GM19099 (cell line): ENCODE results near the gene GTPBP6.

Experiments used
- POLR2A ChIP-seq: IDR thresholded peaks from 3 replicates; pipeline ENCODE4 v1.6.1; 2011; ENCODE audit warnings: low read depth; ENCODE audit not compliant: insufficient read length; ENCODE audit errors: extremely low read depth

Gene GTPBP6

DNA sequence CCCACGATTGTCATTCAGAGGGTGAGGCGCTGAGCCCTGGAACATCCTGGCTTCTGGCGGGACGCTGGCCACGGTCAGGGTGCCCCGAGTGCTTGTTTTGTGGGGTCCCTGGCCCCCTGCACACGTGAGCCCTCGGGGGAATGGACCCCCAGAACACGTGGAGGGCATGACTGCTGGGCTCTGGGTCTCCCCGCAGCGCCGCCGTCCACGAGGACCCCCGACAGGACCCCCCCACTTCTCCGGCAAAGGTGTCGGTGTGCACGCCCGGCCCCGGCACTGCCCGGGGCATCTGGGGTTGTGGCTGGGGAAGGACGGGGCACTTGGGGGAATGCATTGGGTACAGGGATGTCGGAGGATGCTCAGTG lies 13.9 kb upstream of the GTPBP6 start:
- TF ChIP-seq POLR2A = no peak

GRCh38 chrX:331825-332495 lies 13.4 kb upstream of the GTPBP6 start:
- no peak for TF ChIP-seq POLR2A

DNA sequence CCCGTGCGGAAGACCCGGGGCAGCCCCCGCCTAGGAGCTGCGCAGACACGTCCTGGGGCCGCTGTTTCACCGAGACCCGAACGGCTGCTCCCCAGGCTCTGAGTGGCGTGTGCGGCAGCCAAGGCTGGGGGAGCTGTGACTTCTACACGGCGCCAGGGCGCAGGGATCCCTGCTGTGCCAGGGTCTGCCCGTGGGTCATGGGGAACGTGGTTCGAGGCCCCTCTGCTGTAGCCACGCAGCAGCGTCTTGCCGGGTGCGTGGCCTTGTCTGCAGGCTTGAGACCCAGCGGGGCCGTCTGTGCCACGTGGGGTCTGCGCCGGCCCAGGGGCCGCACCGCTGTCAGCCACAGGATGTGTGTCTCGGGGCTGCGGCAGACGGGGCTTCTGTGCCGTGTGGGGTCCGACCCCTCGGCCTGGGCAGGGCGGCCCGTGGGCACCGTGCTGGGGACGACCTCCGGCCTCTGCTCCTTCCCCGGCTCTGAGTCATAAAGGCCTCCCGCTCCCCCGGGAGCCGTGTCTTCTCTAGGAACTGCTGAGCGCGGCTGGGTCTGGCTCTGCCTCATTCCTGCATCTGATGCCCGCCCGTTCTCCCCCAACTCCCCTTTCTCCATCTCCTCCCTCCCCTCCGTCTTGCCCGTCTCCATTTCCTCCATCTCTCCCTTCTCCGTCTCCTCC lies 12.7 kb upstream of the GTPBP6 start:
- no peak for TF ChIP-seq POLR2A

DNA sequence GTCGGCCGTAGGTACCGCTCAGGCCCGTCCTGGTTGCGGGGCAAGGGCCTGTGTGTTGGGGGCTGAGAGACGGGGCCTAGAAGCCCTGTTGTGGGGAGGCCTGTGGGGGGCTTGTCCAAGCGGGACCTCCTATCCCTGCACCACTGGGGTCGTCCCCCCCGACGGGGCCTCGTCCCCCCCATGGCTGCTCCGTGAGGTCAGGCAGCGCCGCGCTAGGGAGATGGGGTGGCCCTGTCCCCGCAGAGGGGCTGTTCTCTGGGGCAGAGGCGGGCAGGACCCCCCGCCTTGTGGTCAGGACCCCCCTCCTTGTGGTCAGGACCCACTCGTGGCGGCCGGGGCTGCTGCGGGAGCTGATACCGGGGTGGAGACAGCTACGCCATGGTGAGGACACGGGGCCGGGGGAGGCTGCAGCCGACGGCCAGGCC lies 12.1 kb upstream of the GTPBP6 start:
- TF ChIP-seq POLR2A = no peak

GRCh38 chrX:329291-329910 lies 10.8 kb upstream of the GTPBP6 start:
- TF ChIP-seq POLR2A = no peak

DNA sequence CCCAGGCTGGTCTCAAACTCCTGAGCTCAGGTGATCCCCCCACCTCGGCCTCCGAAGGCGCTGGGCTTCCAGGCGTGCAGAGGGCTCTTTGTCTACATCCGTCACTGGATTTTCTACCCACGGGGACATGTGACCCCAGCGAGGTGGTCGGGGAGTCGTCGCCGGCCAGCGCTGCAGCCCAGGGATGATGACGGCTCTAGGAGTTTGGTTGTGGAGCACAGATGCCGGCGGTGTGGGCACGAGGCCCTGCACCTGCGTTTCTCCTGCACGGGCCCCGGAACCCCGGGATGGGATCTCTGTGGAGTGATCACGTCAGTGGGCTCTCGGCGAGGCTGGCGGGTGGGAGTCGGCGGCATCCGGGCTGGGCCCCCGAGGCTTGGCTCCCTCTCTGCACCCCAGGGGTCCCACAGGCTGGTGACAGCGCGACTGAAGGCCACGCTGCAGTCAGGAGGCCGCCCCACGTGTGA lies 9.1 kb upstream of the GTPBP6 start:
- no peak for TF ChIP-seq POLR2A

- no peak for TF ChIP-seq POLR2A
Observed at GRCh38 chrX:323721-324628, 5.4 kb upstream of the GTPBP6 start.

GRCh38 chrX:320126-320783 lies 1.7 kb upstream of the GTPBP6 start:
- TF ChIP-seq POLR2A = no peak

DNA sequence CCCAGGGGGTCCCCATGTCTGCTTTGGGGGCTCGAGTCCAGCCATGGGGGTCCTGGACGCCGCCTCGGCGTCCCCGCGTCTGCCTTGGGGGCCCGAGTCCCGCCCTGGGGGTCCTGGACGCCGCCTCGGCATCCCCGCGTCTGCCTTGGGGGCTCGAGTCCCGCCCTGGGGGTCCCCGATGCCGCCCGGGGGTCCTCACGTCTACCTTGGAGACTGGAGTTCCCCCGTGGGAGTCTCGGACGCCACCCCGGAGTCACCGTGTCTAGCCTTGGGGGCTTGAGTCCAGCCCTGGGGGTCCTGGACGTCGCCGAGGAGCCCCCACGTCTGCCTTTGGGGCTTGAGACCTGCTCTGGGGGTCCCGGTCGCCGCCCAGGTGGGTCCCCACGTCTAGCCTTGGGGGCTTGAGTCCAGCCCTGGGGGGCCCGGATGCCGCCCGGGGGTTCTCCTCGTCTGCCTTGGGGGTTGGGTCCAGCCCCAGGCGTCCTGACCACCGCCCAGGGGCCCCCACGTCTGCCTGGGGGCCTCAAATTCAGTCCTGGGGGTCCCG lies 1.1 kb upstream of the GTPBP6 start:
- TF ChIP-seq POLR2A = no peak

DNA sequence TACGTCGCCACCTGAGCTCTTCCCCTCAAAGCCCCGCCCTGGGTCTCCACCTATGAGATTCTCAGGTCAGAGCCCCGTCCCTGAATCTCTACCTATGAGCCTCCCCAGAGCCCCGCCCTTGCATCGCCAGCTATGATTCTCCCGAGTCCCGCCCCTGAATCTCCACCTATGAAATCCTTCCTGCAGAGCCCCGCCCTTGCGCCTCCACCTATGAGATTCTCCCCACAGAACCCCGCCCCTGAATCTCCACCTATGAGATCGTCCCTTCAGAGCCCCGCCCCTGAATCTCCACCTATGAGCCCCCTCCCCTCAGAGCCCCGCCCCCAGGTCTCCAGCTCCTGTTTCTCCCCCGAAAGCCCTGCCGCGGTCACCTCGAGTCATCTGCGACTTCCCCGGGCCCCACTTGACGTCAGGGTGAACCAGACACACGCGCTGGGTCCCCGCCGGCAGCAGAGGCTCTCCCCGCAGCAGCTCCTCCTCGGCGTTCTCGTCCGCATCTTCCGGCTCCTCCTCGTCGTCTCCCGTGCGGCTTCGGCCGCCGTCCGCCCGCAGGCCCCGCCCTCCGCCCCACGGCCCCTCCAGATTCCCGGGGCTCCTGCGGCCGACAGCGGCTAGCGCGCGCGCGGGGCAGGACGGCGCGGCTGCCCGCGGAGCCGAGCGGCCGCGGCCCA lies 393 bp downstream of the GTPBP6 start:
- TF ChIP-seq POLR2A = peak; percentile 67

- no peak for TF ChIP-seq POLR2A
Observed at GRCh38 chrX:317424-318067, 1.1 kb downstream of the GTPBP6 start.

GRCh38 chrX:316351-317325 lies 2.0 kb downstream of the GTPBP6 start:
- no peak for TF ChIP-seq POLR2A

- no peak for TF ChIP-seq POLR2A
Observed at GRCh38 chrX:314781-315595, 3.6 kb downstream of the GTPBP6 start.
